ENCODE data around the gene TAF1C.
"Not testable (repeated sequence)": the region's sequence is repeated elsewhere in the genome, so short reads cannot be mapped to it uniquely, and the experiment has no call there.

TAF1C gene

GRCh38 chr16:84207251-84207650 is 20.4 kb upstream of the TAF1C start:
- no peak for DNase-seq

DNA sequence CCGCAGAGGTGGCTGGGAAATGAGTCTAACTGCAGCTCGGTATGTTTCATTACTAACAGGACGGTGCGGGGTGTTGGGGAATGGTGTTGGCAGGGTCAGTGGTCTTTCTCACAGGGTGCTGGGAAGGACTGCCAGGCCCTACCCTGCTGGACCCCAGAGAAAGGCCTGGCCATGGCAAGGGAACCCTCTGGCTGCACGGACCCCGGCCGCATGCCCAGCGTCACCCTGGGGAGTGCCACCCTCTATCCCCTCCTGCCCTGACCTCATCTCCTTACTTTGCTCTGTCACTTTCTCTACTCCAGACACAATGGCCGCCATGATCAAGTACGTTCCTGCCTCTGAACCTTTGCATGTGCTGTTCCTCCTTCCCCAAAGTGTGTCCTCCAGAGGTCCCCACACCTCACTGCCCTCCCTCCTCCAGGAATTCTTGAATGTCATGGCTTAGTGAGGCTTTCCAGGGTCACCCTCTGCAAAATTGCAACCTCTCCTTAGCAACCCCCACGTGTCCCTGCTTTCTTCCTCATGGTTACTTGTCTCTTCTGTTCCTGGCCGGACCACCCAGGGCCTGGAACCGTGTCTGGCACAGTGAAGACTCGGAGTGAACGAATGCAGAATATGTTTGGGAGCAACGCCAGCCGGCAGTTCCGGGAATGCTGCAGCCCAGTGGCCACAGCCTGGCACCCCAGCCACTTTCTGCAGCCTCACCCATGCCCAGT is 19.3 kb upstream of the TAF1C start:
- DNase-seq: no peak

DNA sequence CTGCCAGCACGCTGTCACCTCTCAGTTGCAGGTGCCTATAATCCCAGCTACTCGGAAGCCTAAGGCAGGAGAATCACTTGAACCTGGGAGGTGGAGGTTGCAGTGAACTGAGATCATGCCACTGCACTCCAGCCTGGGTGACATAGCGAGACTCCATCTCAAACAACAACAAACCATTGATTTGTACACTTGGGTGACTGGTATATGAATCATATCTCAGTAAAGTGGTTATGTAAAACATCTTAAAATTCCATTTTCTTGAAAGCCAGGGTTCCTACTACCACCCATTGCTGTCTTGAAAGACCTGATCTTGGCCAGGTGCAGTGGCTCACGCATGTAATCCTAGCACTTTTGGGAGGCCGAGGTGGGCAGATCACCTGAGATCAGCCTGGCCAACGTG is 18.3 kb upstream of the TAF1C start:
- not testable (repeated sequence) for DNase-seq

DNA sequence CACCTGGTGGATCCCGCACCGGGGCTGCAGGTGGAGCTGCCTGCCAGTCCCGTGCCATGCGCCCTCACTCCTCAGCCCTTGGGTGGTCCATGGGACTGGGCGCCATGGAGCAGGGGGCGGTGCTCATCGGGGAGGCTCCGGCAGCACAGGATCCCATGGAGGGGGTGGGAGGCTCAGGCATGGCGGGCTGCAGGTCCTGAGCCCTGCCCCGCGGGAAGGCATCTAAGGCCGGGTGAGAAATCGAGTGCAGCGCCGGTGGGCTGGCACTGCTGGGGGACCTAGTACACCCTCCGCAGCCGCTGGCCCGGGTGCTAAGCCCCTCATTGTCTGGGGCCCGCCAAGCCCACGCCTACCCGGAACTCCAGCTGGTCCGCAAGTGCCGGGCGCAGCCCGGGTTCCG is 17.7 kb upstream of the TAF1C start:
- DNase-seq: not testable (repeated sequence)

- no peak for DNase-seq
Measured at GRCh38 chr16:84199861-84200260, 13.0 kb upstream of the TAF1C start.

DNA sequence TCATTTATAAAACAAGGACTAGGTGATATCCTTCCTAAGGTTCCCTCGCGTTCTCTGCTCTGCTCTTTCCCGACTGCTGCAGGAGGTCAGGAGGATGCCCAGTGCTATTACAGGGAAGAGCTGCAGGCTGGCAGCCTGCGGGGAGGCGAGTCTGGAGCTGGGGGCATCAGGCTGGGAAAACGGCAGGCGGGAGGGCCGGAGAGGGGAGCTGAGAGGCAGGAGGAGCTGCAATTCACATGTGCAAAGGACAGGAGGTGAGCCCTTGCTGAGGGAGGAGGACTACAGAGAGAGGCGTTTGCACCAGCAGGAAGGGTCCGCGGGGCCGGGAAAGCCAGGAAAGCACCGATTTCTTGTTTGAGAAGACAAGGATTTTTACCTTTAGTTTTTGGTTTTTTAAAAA is 12.2 kb upstream of the TAF1C start:
- DNase-seq: no peak

DNA sequence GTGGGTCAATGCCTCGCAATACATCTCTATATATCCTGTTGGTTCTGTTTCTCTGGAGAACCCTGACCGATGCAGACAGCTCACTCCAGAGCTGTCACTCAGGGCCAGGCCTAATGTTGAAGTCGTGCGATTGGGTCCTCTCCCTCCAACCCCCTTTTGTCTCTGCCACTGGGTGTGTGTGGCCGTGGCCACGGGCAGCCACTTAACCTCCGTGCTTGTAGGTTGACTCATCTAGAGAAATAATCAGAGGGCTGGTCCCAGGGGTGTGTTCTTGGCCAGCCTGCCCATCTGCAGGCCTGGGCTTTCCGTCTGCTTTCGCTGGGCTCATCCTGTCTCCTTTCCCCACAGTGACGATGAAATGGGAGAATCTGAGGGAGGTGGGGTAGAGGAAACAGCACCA is 11.5 kb upstream of the TAF1C start:
- no peak for DNase-seq

DNA sequence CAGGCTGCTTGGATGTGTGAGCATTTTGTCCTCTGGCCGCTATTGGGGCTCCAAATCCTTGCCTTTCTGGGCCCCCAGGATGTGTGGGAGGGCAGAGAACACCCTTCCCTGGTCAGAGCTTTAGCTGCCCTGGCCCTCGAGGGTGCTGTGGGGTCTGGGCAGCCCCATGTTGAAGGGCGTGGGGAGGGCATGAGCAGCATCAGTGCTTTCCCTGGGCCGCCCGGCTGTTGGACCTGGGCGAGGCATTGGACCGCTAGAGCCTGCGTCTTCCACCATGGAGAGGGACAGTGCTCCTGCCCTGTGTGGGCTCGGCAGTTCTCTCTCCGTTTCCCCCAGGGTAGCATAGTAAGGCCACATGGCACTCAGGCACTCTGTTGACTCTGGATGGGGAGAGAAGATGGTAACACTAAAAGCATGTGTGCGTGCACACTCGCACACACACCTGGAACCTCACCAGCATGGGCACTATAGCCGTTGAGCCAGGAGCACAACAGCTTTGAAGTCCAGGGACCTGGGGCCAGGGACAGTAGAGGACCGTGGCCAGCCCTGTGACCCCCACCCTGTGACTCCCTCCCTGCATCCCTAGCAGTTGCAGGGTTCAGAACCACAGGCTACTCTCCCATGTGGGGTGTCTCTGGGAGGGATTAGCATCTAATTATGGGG is 10.7 kb upstream of the TAF1C start:
- DNase-seq: no peak

GRCh38 chr16:84196727-84197394 is 10.0 kb upstream of the TAF1C start:
- no peak for DNase-seq

- no peak for DNase-seq
Measured at GRCh38 chr16:84196101-84196500, 9.2 kb upstream of the TAF1C start.

DNA sequence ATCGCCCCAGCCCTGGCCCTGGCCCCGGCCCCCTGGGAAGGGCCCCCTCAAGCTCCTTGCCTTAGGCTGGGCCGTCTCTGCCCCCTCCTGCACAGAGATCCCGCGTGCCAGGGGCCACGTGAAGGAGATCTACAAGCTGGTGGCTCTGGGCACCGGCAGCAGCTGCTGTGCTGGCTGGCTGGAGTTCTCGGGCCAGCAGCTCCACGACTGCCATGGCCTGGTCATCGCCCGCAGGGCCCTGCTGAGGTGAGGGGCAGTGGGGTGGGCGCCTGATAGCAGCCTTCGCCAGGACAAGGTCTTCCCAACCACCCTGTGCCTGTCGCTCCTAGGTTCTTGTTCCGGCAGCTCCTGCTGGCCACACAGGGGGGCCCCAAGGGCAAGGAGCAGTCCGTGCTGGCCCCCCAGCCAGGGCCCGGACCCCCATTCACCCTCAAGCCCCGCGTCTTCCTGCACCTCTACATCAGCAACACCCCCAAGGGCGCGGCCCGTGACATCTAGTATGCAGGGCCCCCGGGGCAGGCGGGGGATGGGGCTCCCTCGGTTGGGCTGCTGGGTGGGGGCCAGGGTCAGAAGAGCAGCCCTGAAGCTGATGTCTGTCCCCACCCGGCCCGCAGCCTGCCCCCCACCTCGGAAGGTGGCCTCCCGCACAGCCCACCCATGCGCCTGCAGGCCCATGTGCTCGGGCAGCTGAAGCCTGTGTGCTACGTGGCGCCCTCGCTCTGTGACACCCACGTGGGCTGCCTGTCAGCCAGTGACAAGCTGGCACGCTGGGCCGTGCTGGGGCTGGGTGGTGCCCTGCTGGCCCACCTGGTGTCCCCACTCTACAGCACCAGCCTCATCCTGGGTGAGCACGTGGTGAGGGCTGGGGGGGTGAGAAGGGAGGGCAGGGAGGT is 8.6 kb upstream of the TAF1C start:
- no peak for DNase-seq

- DNase-seq: peak; percentile 12
Measured at GRCh38 chr16:84194470-84195200, 7.8 kb upstream of the TAF1C start.

DNA sequence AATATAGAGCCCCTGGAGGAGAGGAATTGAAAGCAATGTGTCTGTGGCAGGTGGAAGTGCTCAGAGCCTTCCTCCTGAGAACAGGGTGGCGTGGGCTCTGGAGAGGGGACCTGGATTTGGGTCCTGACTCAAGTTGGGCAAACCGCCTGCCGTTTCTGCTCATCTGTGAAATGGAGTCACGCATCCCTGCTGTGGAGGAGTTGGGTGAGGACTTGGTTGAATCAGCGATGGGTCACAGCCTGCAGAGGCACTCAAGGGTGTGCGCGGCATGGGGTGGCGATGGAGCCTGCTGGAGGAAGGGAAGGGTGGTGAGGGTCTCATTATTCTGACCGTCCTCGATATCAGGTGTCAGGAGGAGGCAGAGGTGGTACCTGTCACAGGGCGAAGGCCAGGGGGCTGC is 7.2 kb upstream of the TAF1C start:
- DNase-seq: no peak

DNA sequence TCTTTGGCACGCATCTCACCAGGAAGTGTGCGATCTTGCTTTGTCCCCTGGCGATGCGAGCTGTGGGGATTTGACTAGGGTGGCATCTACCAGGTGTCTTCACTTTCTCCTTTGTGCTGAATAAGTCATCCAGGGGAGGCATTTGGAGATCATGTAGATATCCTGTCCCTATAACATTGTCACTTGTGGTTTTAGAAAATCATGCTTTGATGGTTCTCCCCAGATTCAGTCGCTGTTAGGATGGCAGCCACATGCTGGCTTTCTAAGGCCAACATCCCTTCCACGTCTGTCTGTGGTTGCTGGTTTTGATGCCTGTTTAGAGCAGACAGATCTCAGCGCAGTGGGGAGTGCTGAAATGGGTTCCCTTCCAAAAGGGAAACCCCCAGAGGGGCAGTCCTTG is 6.6 kb upstream of the TAF1C start:
- DNase-seq: peak; percentile 13

- DNase-seq: no peak
Measured at GRCh38 chr16:84191466-84191865, 4.6 kb upstream of the TAF1C start.

GRCh38 chr16:84190731-84191388 is 4.0 kb upstream of the TAF1C start, which contains the start of gene ADAD2:
TSS of gene ADAD2 (plus strand) at chr16:84191157. CDS start at chr16:84191231, 74 bp downstream.
- DNase-seq: no peak

GRCh38 chr16:84184775-84185174 is 2.1 kb downstream of the TAF1C start:
- no peak for DNase-seq

DNA sequence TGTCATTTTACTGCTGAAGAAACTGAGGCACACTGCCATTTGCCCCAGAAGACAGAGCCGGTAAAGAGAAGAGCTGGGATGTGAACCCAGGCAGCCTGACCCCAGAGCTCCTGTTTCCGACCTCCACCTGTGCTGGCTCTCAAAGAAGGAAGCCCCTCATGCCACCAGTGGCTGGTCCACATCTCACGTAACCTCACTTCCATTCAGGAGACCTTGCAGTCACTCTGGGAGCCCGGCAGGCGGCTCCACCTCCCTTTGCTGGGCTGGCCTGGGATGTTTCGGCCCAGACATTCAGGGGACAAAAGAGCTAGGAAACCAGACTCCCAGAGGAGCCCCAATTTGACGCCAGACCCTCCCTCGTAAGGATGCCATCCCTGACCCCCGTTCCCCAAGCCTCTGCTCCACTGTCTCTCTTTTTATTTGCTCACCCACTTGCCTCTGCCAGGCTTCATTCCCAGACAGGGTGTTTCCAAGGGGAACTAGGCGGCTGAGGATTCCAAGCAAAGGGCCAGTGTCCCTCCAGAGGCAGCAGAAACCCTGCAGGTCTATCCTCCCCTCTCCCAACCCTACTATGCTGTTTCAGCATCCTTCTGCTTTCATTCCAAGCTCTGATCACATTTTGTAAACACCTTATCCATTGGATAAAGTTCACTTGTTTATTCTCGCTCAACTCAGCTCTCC is 2.8 kb downstream of the TAF1C start:
- no peak for DNase-seq

- DNase-seq: no peak
Measured at GRCh38 chr16:84183572-84183875, 3.3 kb downstream of the TAF1C start.

DNA sequence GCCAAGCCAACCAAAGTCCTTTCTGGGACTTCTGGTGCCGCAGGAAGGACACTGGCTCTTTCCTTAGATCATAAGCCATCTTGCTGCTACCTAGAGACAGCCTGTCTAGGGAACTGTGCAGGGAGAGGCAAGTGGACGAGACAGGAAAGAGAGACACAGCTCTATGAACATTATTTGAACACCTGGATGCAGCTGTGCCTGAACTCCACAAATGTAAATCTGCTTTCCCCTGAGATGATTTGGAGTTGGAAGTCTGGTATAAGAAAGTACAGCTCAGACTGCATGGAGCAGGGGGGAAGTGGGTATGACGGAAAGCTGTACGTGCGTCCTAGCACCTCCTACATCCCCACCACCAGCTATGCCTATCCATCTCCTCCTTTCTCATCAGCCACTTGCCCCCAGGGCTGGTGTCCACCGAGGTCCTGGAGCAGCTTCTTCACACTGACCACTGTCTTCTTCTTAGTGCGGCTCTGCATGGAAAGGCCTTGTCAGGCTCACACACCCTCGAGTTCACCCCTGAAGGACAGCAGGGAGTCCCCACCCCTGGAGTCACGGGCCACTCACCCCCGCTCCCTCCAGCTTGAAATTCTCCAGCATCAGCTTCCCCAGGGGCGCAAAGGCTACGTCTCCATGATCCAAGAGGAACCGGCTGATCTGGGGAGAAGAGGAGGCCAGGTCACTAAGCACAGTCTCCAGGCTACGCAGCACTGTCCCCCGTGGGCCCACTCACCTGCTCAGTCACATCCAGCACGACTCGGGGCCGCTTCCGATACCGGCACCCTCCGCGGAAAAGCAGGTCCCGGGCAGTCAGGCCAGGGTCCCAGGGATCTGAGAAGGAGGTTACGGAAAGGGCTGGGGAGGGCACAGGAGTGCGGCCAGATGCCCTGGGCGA is 3.9 kb downstream of the TAF1C start:
- DNase-seq: no peak
